Cardiac fibroblast (primary cell): Measurements from ENCODE around the gene KCNQ2.

Experiments
- DNase-seq, 2 donors: peaks; one replicate each; pipeline versions ENCODE4 v3.0.0 to v3.0.0-alpha.2; 2010; ENCODE audit warnings: low read depth in 2 of 2
- H3K4me3 ChIP-seq, 2 donors: replicated peaks in 1 of 2; 1 replicate in 1 of 2; 2 replicates in 1 of 2; pipeline ENCODE4 v1.5.1; 2011; ENCODE audit warnings: low read depth in 2 of 2, low read length in 2 of 2, mild to moderate bottlenecking in 2 of 2, moderate library complexity in 1 of 2
- TF ChIP-seq, protein P1 (sequence below): IDR thresholded peaks from one replicate; pipeline ENCODE4 v1.5.1; 2011; ENCODE audit warnings: low read depth, mild to moderate bottlenecking, low read length, inconsistent platforms

Gene KCNQ2

DNA sequence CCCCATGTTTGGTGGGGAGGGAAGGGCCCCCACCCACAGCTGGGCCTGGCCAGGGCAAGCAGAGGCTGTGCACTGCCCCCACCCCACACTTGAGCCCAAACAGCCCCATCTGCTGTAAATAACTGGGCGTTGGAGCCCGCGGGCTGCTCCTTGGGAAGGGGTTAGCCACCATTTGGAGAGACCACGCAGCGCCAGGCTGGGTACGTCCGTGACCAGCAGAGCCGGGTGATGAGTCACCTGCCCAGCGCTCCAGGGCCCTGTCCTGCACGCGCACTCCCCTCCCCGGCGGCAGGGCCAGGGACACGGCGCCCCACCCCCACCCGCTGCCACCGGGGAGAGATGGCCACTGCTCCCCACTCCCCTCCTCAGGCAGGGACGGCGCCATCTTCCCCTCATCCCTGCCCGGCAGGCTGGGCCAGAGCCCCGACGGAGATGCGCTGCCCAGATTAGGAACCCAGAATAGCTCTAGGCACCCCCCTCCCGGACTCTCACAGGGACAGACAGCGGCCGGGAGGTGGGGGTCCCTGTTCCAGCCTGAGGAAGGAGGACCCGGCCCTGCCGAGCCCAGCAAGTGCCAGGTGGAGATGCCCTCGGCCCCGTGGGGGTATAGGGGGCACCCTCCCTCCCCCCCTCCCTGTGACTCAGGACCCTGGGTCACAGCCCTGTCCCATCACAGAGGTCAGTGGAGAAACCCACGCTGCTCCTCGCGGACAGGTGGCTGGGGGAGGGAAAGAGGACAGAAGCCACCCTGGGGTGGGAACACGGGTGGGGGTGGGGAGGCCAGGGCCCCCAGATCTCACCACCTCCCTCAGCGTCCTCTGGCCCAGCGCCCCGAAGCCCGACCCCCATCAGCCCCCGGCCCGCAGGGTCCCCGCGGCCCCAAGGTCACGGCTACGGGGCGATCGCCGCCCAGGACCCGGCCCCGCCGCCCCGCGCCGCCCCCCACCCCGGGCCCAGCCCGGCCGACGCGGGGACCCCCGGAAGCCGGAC is 25.8 kb upstream of the KCNQ2 start:
- TF ChIP-seq, protein P1, sequence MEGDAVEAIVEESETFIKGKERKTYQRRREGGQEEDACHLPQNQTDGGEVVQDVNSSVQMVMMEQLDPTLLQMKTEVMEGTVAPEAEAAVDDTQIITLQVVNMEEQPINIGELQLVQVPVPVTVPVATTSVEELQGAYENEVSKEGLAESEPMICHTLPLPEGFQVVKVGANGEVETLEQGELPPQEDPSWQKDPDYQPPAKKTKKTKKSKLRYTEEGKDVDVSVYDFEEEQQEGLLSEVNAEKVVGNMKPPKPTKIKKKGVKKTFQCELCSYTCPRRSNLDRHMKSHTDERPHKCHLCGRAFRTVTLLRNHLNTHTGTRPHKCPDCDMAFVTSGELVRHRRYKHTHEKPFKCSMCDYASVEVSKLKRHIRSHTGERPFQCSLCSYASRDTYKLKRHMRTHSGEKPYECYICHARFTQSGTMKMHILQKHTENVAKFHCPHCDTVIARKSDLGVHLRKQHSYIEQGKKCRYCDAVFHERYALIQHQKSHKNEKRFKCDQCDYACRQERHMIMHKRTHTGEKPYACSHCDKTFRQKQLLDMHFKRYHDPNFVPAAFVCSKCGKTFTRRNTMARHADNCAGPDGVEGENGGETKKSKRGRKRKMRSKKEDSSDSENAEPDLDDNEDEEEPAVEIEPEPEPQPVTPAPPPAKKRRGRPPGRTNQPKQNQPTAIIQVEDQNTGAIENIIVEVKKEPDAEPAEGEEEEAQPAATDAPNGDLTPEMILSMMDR, result no peak
- no peak overlapping the region for H3K4me3 ChIP-seq
- DNase-seq, result peak in 1 of 2 donors; percentile 46

DNA sequence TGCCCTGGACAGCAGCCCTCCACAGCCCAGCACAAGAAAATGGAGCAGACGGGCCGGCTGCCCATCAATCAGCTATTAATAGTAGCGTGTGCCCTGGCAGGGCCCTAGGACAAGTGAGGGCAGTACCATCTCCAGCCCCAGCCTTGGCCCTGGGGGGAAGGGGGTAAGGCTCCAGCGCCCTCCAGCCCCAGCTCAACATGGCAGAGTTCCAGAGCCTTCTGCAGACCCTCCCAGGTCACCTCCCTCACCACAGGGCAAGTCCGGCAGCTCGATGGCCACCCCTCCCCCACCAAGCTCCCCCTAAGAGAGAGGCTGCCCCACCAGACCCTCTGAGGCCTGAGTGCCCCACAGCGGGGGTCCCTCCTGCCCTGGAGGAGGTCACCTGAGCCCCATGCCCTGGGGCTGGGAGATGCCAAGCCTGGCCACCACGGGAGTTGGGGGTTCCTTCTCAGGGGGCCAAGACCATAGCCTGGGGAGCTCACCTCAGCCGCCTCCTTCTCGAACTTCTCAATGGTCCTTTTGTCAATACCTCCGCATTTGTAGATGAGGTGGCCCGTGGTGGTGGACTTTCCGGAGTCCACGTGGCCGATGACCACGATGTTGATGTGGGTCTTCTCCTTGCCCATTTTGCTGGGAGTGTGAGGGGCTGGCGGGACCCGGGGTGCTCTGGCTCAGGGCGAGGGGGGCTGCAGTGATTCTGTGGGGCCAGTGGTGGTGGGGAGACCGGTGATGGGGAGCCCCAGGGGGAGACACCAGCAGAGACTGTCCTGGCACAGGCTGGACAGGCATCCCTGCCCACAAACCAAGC is 24.9 kb upstream of the KCNQ2 start:
- TF ChIP-seq, protein P1, result no peak
- DNase-seq, result no peak
- no peak overlapping the region for H3K4me3 ChIP-seq

DNA sequence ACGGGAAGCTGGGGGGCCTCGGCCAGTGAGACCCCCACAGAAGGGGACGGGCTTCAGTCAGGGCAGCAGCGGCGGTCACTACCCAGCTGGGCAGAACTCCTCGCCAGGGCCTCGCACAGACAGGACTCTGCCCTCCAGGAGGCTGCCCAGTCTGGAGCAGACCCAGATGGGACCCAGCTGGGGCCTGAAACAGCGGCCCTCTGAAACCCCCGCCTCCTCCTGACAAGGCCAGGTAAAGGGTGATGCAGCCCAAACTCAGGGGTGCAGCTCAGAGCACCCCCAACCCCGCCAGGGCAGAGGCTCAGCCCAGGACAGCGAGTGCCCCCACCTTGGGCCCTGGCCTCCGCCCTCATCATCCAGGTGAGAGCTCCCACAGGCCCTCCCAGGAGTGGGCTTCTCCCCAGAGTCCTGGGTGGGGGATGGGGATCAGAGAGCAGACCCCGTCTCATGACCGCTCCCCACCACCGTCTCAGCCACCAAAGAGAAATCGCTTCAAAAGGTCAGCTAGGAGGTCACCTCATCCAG is 24.2 kb upstream of the KCNQ2 start:
- no peak overlapping the region for H3K4me3 ChIP-seq
- TF ChIP-seq, protein P1, result no peak
- DNase-seq, result no peak

DNA sequence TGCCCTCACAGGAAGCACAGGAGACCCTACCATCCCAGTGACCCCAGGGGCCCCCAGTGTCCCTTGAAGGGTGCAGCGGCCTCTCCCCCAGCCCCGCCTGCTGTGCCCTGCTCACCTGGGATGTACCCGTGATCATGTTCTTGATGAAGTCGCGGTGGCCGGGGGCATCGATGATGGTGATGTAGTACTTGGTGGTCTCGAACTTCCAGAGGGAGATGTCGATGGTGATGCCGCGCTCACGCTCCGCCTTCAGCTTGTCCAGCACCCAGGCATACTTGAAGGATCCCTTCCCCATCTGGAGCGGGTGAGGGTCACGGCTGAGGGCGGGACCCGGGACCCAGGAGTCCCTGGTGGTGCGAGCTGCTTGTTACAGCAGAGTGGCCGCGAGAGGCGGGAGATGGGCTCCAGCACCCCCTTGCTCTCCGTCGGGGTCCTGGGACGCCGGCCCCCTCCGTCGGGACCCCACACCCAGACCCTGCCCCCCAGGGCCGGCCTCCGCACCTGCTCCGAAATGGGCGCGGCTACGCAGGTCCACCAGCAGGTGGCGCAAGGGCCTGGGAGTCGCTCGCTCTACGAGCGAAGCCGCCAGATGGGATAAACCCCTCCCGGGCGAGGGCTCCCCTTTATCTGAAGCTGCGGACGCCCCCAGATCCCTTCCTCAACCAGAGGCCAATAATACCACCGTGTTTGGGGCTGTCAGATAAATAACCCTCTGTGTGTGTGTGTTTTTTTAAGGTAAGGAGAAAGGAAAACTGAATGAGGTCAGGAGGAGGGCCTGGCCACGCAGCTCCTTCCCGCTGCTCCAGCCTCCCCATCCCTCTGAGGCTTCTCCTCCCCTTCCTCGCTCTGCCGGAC is 23.5 kb upstream of the KCNQ2 start:
- H3K4me3 ChIP-seq, result peak overlapping the region; percentile 23 to 26
- TF ChIP-seq, protein P1, result peak; percentile 83

DNA sequence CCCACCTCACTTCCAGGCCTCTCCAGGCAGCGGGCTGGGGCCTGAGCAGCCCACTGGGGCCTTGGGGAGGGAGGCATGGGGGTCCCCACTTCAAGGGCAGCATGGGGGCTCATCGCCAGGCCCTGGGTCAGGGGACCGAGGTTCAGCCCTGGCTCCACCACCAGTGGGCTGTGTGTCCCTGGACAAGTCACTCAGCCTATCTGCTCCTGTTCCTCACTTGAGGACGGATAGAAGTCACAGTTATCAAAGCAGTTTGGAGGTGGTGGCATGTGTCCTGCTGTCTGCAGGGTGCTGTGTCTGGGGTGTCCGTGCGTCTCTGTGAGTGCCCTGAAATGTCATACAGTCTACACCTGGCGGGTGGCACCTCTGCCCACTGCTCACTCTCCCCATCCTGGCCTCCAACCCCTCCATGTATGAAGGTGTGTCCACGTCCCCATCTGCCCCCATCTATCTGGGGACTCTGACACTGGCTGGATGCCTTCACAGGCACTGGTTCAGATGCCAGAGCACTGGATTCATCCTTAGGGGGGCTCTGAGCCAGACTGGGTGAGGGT is 22.8 kb upstream of the KCNQ2 start:
- DNase-seq, result no peak
- no peak overlapping the region for H3K4me3 ChIP-seq
- TF ChIP-seq, protein P1, result no peak

More for the DNA sequence above, 23.5 kb upstream of the KCNQ2 start:
- DNase-seq, result peak; percentile 45 to 57
